Activated CD8-positive, alpha-beta T cell treated with anti-CD3 and anti-CD28 coated beads for 36 hours (primary cell): ENCODE measurements around the gene AKAP13. TPM values are rescaled to one million over a fixed set of nuclear protein-coding genes. Genes with fewer than 3 reads are reported as not detected.

Experiments used
- ATAC-seq: fragments of 200-7000 bp; cut with Tn5 transposase; one replicate; pipeline ENCODE4 v1.10.0; 2021; ENCODE audit warnings: mild to moderate bottlenecking, moderate library complexity
- CTCF ChIA-PET: fragments of 350-600 bp; sonication (Branson Sonifier 250); formaldehyde crosslinking; loops from one replicate; lab custom pipeline; 2021; ENCODE audit warnings: antibody characterized with exemption; lab: Charles Lee
- POLR2A ChIA-PET: fragments of 350-600 bp; sonication (Branson Sonifier 250); formaldehyde crosslinking; loops from one replicate; lab custom pipeline; 2021; ENCODE audit warnings: antibody characterized with exemption; lab: Charles Lee
- DNase-seq: peaks from one replicate; pipeline ENCODE4 v3.0.0-alpha.2; 2020
- H3K27ac Mint-ChIP-seq: one replicate; pipeline ENCODE4 v1.8.0; 2021; ENCODE audit warnings: mild to moderate bottlenecking, mixed read lengths
- H3K27me3 Mint-ChIP-seq: one replicate; pipeline ENCODE4 v1.8.0; 2021; ENCODE audit warnings: mixed read lengths
- H3K36me3 Mint-ChIP-seq: one replicate; pipeline ENCODE4 v1.8.0; 2021; ENCODE audit warnings: low read depth, mixed read lengths
- H3K4me1 Mint-ChIP-seq: one replicate; pipeline ENCODE4 v1.8.0; 2021; ENCODE audit warnings: low read depth, mixed read lengths
- H3K4me3 Mint-ChIP-seq: one replicate; pipeline ENCODE4 v1.8.0; 2021; ENCODE audit warnings: mild to moderate bottlenecking, moderate library complexity, mixed read lengths
- H3K9me3 Mint-ChIP-seq: one replicate; pipeline ENCODE4 v1.8.0; 2021; ENCODE audit warnings: mixed read lengths
- CTCF ChIP-seq: fragments of 200-600 bp; IDR thresholded peaks from one replicate; pipeline ENCODE4 v1.8.0; 2022; ENCODE audit warnings: antibody characterized with exemption, mild to moderate bottlenecking
- intact Hi-C: fragments of 100-400 bp; cut with micrococcal nuclease; formaldehyde crosslinking; loops from one replicate; pipeline ENCODE4 v1.10.0; 2022
- total RNA-seq, 2 experiments: library from RNA; stranded (reverse); gene quantifications; one replicate each; pipeline ENCODE4 v1.2.3, GENCODE V29; 2021

The AKAP13 gene
- total RNA-seq, 2 experiments from 2014 or later = 79.1 to 79.5 TPM

- Mint-ChIP-seq H3K27ac (no peak overlapping the region), H3K4me1 (peaks cover 54% of the 10 kb centered on the region)
- POLR2A ChIA-PET = no interaction called here
Measured at GRCh38 chr15:85458764-85459163, 78.4 kb downstream of the AKAP13 start.

GRCh38 chr15:85462029-85462428 is 81.6 kb downstream of the AKAP13 start:
- no peak for TF ChIP-seq CTCF
- peaks cover 6% of the 10 kb centered on the region for H3K36me3 Mint-ChIP-seq
- CTCF ChIA-PET = interaction anchor here (0.8 to 1.5 kb wide), 3 partner anchors 11 to 49 kb away, joined by 3 read pairs; no protein-coding TSS in a partner anchor
- DNase-seq = no peak
- H3K4me1 Mint-ChIP-seq = peaks cover 46% of the 10 kb centered on the region
- no peaks in the 10 kb centered on the region for H3K9me3 Mint-ChIP-seq
- no peaks in the 10 kb centered on the region for H3K27me3 Mint-ChIP-seq
- H3K27ac Mint-ChIP-seq = no peak overlapping the region
- peak; percentile 51 for ATAC-seq
- POLR2A ChIA-PET = interaction anchor here (0.5 to 1.3 kb wide), 3 partner anchors 9 to 61 kb away, joined by 3 to 5 read pairs (median 3); no protein-coding TSS in a partner anchor
- no peak overlapping the region for H3K4me3 Mint-ChIP-seq
- intact Hi-C loops = no loop called here

More at GRCh38 chr15:85458764-85459163, 78.4 kb downstream of the AKAP13 start:
- no peak for DNase-seq
- Mint-ChIP-seq H3K36me3 (peaks cover 5% of the 10 kb centered on the region), H3K27me3 (no peaks in the 10 kb centered on the region), H3K4me3 (no peak overlapping the region), H3K9me3 (no peaks in the 10 kb centered on the region)
- CTCF ChIA-PET = interaction anchor here (1.2 kb wide), 1 partner anchor 12 kb away, joined by 3 read pairs; no protein-coding TSS in a partner anchor
- intact Hi-C loops = no loop called here
- no peak for ATAC-seq
- no peak for TF ChIP-seq CTCF

- ChIA-PET POLR2A (interaction anchor here (1.2 kb wide), 1 partner anchor 231 kb away, joined by 4 read pairs; no protein-coding TSS in a partner anchor), CTCF (no interaction called here)
- Mint-ChIP-seq H3K9me3 (no peaks in the 10 kb centered on the region), H3K27ac (peak overlapping the region; percentile 55), H3K36me3 (peaks cover 6% of the 10 kb centered on the region), H3K27me3 (no peaks in the 10 kb centered on the region), H3K4me3 (no peak overlapping the region), H3K4me1 (peaks cover 53% of the 10 kb centered on the region)
- peak; percentile 79 for ATAC-seq
- DNase-seq = no peak
- intact Hi-C loops = no loop called here
- no peak for TF ChIP-seq CTCF
Measured at GRCh38 chr15:85463276-85463892, 83.0 kb downstream of the AKAP13 start.

GRCh38 chr15:85463976-85464375 is 83.6 kb downstream of the AKAP13 start:
- ChIA-PET CTCF (no interaction called here), POLR2A (interaction anchor here (1.2 kb wide), 1 partner anchor 230 kb away, joined by 4 read pairs; no protein-coding TSS in a partner anchor)
- DNase-seq (no peak), ATAC-seq (no peak)
- peak overlapping the region; percentile 11 for H3K27ac Mint-ChIP-seq
- intact Hi-C loops = no loop called here
- TF ChIP-seq CTCF = no peak
- H3K27me3 Mint-ChIP-seq = no peaks in the 10 kb centered on the region
- H3K9me3 Mint-ChIP-seq = no peaks in the 10 kb centered on the region
- H3K36me3 Mint-ChIP-seq = peaks cover 6% of the 10 kb centered on the region
- peaks cover 49% of the 10 kb centered on the region for H3K4me1 Mint-ChIP-seq
- H3K4me3 Mint-ChIP-seq = no peak overlapping the region

GRCh38 chr15:85464471-85464870 is 84.1 kb downstream of the AKAP13 start:
- H3K9me3 Mint-ChIP-seq = no peaks in the 10 kb centered on the region
- no peaks in the 10 kb centered on the region for H3K27me3 Mint-ChIP-seq
- no peak for TF ChIP-seq CTCF
- intact Hi-C loops = no loop called here
- no peak for DNase-seq
- CTCF ChIA-PET = no interaction called here
- H3K4me3 Mint-ChIP-seq = no peak overlapping the region
- H3K4me1 Mint-ChIP-seq = peaks cover 49% of the 10 kb centered on the region
- ATAC-seq = no peak
- H3K27ac Mint-ChIP-seq = no peak overlapping the region
- POLR2A ChIA-PET = interaction anchor here (1.2 kb wide), 1 partner anchor 230 kb away, joined by 4 read pairs; no protein-coding TSS in a partner anchor
- peaks cover 6% of the 10 kb centered on the region for H3K36me3 Mint-ChIP-seq
